Activated CD4-positive, alpha-beta T cell treated with anti-CD3 and anti-CD28 coated beads for 36 hours (primary cell): ENCODE data around the gene RBMS3. TPM values are rescaled to one million over a fixed set of nuclear protein-coding genes. Genes with fewer than 3 reads are reported as not detected.

ENCODE experiments used
- ATAC-seq: fragments of 200-7000 bp; cut with Tn5 transposase; one replicate; pipeline ENCODE4 v1.10.0; 2021; ENCODE audit warnings: mild to moderate bottlenecking, moderate library complexity
- CTCF ChIA-PET: fragments of 350-600 bp; sonication (Branson Sonifier 250); formaldehyde crosslinking; loops from one replicate; lab custom pipeline; 2021; ENCODE audit warnings: antibody characterized with exemption; lab: Charles Lee
- POLR2A ChIA-PET: fragments of 350-600 bp; sonication (Branson Sonifier 250); formaldehyde crosslinking; loops from one replicate; lab custom pipeline; 2021; ENCODE audit warnings: antibody characterized with exemption, inconsistent platforms; lab: Charles Lee
- DNase-seq: peaks from one replicate; pipeline ENCODE4 v3.0.0-alpha.2; 2020
- H3K27ac Mint-ChIP-seq: one replicate; pipeline ENCODE4 v1.8.0; 2021; ENCODE audit warnings: mixed read lengths
- H3K27me3 Mint-ChIP-seq: one replicate; pipeline ENCODE4 v1.8.0; 2021; ENCODE audit warnings: mixed read lengths
- H3K36me3 Mint-ChIP-seq: one replicate; pipeline ENCODE4 v1.8.0; 2021; ENCODE audit warnings: low read depth, mixed read lengths
- H3K4me1 Mint-ChIP-seq: one replicate; pipeline ENCODE4 v1.8.0; 2021; ENCODE audit warnings: mixed read lengths
- H3K4me3 Mint-ChIP-seq: one replicate; pipeline ENCODE4 v1.8.0; 2021; ENCODE audit warnings: mild to moderate bottlenecking, moderate library complexity, mixed read lengths
- H3K9me3 Mint-ChIP-seq: one replicate; pipeline ENCODE4 v1.8.0; 2021; ENCODE audit warnings: low read depth, mixed read lengths
- intact Hi-C, 2 experiments: fragments of 100-400 bp; cut with DNase I in 1 of 2; cut with micrococcal nuclease in 1 of 2; formaldehyde crosslinking; loops; one replicate each; pipeline versions ENCODE4 v1.14.2 to v1.15.1; 2022 to 2024; cut with DNase I, micrococcal nuclease
- total RNA-seq, 2 experiments: library from RNA; stranded (reverse); gene quantifications; one replicate each; pipeline ENCODE4 v1.2.3, GENCODE V29; 2021

The RBMS3 gene
- total RNA-seq, 2 experiments from 2014 or later = 1.5 to 2.0 TPM

DNA sequence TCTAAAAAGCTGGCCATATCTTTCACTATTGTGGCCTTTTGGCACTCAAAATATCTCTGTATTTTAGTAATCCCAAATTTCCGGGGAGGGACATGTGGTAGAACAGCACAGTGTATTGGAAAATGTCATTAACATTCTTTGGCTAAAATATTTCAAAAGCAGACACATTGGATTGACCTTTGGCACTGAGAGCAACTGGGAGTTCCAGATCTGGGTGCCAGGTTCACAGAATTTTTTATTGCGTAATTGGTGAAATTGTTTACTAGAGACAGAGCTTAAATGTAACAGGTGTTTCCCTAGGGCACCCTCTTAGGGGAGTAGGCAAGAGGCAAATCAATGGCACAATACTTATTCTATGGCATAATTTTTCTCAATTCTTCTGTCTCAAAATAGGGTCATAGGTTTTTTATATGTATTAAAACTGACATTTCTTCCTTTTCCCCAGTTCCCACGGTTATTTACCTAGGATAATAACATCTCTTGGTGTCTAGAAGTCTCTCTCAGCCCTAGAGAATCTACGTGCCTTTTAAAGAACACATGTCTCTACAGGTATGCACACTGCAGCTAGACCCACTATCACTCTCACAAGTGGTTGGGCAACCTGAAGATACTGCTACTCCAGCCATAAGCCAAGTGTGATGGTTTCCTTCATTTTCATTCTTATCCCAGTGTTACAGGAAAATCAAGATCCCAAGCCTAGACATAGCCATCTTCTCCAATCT, 10.6 kb downstream of the RBMS3 start:
- H3K36me3 Mint-ChIP-seq = no peaks in the 10 kb centered on the region
- H3K27ac Mint-ChIP-seq = no peak overlapping the region
- DNase-seq = no peak
- POLR2A ChIA-PET = no interaction called here
- H3K4me3 Mint-ChIP-seq = no peak overlapping the region
- CTCF ChIA-PET = no interaction called here
- intact Hi-C loops = no loop called here
- ATAC-seq = no peak
- no peaks in the 10 kb centered on the region for H3K4me1 Mint-ChIP-seq
- peaks cover 1% of the 10 kb centered on the region for H3K27me3 Mint-ChIP-seq
- no peaks in the 10 kb centered on the region for H3K9me3 Mint-ChIP-seq

GRCh38 chr3:29291982-29292363, 11.1 kb downstream of the RBMS3 start:
- no peak for ATAC-seq
- Mint-ChIP-seq H3K4me3 (no peak overlapping the region), H3K4me1 (no peaks in the 10 kb centered on the region), H3K27me3 (no peaks in the 10 kb centered on the region), H3K9me3 (no peaks in the 10 kb centered on the region), H3K36me3 (no peaks in the 10 kb centered on the region), H3K27ac (no peak overlapping the region)
- ChIA-PET CTCF (no interaction called here), POLR2A (no interaction called here)
- intact Hi-C loops = no loop called here
- no peak for DNase-seq

DNA sequence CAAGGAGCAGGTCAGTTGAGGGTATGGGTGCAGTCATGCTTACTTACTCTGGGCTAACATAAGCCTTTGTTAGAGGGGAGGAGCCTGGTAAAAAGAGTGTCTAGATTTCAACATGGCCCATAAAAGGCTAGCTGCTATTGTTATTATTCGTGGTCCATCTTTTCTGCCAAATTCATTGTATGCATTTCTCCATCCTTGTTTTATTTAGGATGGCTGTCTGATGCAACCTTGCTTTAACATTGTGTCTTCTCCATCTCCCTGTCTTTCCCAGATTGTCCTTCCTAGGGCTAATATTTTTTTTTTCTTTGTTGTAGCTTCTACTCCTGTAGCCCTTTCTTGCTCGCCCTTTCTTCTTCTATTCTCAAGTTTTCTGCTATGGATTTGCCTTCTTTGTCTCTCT, 12.6 kb downstream of the RBMS3 start:
- Mint-ChIP-seq H3K4me3 (no peak overlapping the region), H3K36me3 (no peaks in the 10 kb centered on the region), H3K9me3 (no peaks in the 10 kb centered on the region), H3K4me1 (no peaks in the 10 kb centered on the region), H3K27ac (no peak overlapping the region), H3K27me3 (no peaks in the 10 kb centered on the region)
- DNase-seq (no peak), ATAC-seq (no peak)
- intact Hi-C loops = no loop called here
- POLR2A ChIA-PET = no interaction called here
- CTCF ChIA-PET = no interaction called here

GRCh38 chr3:29297998-29298397, 17.1 kb downstream of the RBMS3 start:
- no peaks in the 10 kb centered on the region for H3K9me3 Mint-ChIP-seq
- POLR2A ChIA-PET = no interaction called here
- intact Hi-C loops = no loop called here
- CTCF ChIA-PET = no interaction called here
- DNase-seq (no peak), ATAC-seq (no peak)
- no peaks in the 10 kb centered on the region for H3K27me3 Mint-ChIP-seq
- no peaks in the 10 kb centered on the region for H3K36me3 Mint-ChIP-seq
- H3K27ac Mint-ChIP-seq = no peak overlapping the region
- peaks cover 8% of the 10 kb centered on the region for H3K4me1 Mint-ChIP-seq
- H3K4me3 Mint-ChIP-seq = no peak overlapping the region

GRCh38 chr3:29301332-29302019, 20.6 kb downstream of the RBMS3 start:
- H3K4me3 Mint-ChIP-seq = no peak overlapping the region

GRCh38 chr3:29302619-29303018, 21.7 kb downstream of the RBMS3 start:
- Mint-ChIP-seq H3K36me3 (no peaks in the 10 kb centered on the region), H3K4me3 (no peak overlapping the region), H3K27ac (no peak overlapping the region), H3K4me1 (peaks cover 8% of the 10 kb centered on the region), H3K9me3 (no peaks in the 10 kb centered on the region), H3K27me3 (no peaks in the 10 kb centered on the region)
- DNase-seq (no peak), ATAC-seq (no peak)
- ChIA-PET CTCF (interaction anchor here (1.0 kb wide), 1 partner anchor 14 kb away, joined by 3 read pairs; no protein-coding TSS in a partner anchor), POLR2A (no interaction called here)
- intact Hi-C loops = no loop called here

More at GRCh38 chr3:29301332-29302019, 20.6 kb downstream of the RBMS3 start:
- DNase-seq (no peak), ATAC-seq (no peak)
- Mint-ChIP-seq H3K36me3 (no peaks in the 10 kb centered on the region), H3K4me1 (peaks cover 8% of the 10 kb centered on the region), H3K27ac (no peak overlapping the region), H3K9me3 (no peaks in the 10 kb centered on the region), H3K27me3 (no peaks in the 10 kb centered on the region)
- intact Hi-C loops = no loop called here
- CTCF ChIA-PET = no interaction called here
- POLR2A ChIA-PET = no interaction called here

DNA sequence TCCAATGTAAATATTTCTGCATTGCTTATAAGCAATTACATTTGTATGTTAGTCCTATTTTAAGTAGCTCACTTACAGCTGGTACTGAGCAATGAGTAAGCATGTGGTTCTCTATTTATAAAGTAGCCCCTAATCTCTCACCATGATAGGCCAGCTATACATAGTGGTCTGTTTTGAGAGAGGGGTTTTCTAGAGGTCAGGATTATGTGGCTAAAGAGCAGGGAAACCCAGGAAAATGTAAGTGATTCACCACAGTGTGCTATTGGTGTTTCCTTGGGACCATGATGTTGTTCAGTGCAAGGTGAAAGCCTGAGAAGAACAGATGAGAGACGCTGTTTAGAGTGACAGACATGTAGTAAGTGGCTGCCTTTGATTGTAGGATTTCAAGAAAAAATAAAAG, 26.4 kb downstream of the RBMS3 start:
- ChIA-PET CTCF (interaction anchor here (2.0 kb wide), 1 partner anchor 9 kb away, joined by 6 read pairs; no protein-coding TSS in a partner anchor), POLR2A (no interaction called here)
- intact Hi-C loops = no loop called here
- H3K27me3 Mint-ChIP-seq = peaks cover 2% of the 10 kb centered on the region
- H3K4me1 Mint-ChIP-seq = no peaks in the 10 kb centered on the region
- no peak for ATAC-seq
- no peaks in the 10 kb centered on the region for H3K9me3 Mint-ChIP-seq
- H3K36me3 Mint-ChIP-seq = no peaks in the 10 kb centered on the region
- H3K27ac Mint-ChIP-seq = no peak overlapping the region
- no peak overlapping the region for H3K4me3 Mint-ChIP-seq
- DNase-seq = no peak

DNA sequence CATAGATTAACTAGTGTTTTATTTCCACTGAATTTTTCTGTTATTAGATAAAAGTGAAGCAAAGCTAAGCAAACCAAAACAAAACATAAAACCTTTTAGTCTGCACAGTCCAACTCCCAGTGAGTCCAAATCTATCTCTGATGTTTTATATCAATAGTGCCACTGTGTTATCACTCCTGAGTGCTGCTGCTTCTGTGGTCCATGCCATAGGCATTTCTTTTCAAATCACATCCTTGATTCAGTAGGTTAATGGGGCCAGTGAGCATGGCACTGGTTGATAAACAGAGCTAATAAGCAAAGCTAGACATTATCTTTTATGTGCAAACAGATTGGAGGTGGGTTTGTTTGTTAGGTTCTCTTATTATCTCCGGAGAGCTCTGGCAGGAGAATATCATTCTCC, 30.0 kb downstream of the RBMS3 start:
- intact Hi-C loops = no loop called here
- H3K4me1 Mint-ChIP-seq = no peaks in the 10 kb centered on the region
- POLR2A ChIA-PET = no interaction called here
- H3K27ac Mint-ChIP-seq = no peak overlapping the region
- ATAC-seq (no peak), DNase-seq (no peak)
- no peaks in the 10 kb centered on the region for H3K36me3 Mint-ChIP-seq
- CTCF ChIA-PET = no interaction called here
- peaks cover 2% of the 10 kb centered on the region for H3K27me3 Mint-ChIP-seq
- no peaks in the 10 kb centered on the region for H3K9me3 Mint-ChIP-seq
- no peak overlapping the region for H3K4me3 Mint-ChIP-seq

DNA sequence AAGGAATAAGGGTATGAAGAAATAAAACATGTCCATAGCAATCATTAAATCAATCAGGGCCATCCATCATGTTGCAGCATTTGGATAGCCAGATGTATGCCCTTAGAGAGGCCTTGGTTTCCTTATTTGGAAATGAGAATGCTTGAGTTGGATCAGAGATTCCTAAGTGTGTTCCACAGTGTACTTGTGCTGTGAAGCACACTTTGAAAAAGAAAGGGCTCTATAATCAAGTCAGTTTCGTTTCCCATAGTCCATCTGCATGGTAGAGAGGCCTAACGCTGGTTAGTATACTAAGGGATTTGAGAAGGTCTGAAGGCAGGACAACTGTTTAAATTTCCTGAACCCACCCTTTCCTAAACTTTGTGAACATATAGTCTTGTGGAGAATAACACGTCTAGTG, 30.9 kb downstream of the RBMS3 start:
- no peak for DNase-seq
- ChIA-PET CTCF (no interaction called here), POLR2A (no interaction called here)
- Mint-ChIP-seq H3K4me1 (no peaks in the 10 kb centered on the region), H3K36me3 (no peaks in the 10 kb centered on the region), H3K27ac (no peak overlapping the region), H3K9me3 (no peaks in the 10 kb centered on the region), H3K4me3 (no peak overlapping the region), H3K27me3 (peaks cover 2% of the 10 kb centered on the region)
- no peak for ATAC-seq
- intact Hi-C loops = no loop called here

DNA sequence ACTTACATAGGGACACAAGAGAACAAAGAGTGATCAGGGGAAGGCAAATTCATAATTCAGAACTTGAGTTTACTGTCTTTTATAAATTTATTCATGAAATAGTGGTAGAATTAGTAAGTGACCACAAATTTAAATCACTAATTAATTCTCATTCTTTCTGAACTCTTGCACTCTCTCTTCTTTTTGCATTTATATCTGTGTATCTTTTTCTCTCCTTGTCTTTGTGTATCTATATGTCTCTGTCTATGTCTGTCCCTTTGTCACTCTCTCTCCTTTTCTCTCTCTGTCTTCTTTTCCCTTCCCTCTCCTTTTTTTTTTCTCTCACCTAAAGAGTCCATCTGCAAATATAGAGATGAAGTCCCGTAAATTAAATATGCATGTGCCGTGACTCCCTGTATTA, 31.5 kb downstream of the RBMS3 start:
- Mint-ChIP-seq H3K36me3 (no peaks in the 10 kb centered on the region), H3K4me1 (no peaks in the 10 kb centered on the region), H3K4me3 (no peak overlapping the region), H3K27me3 (peaks cover 2% of the 10 kb centered on the region), H3K27ac (no peak overlapping the region), H3K9me3 (no peaks in the 10 kb centered on the region)
- ATAC-seq = no peak
- intact Hi-C loops = no loop called here
- DNase-seq = no peak
- ChIA-PET CTCF (no interaction called here), POLR2A (no interaction called here)

GRCh38 chr3:29312960-29313452, 32.1 kb downstream of the RBMS3 start:
- ChIA-PET POLR2A (no interaction called here), CTCF (no interaction called here)
- Mint-ChIP-seq H3K4me1 (no peaks in the 10 kb centered on the region), H3K9me3 (no peaks in the 10 kb centered on the region), H3K27ac (no peak overlapping the region), H3K27me3 (peaks cover 2% of the 10 kb centered on the region), H3K4me3 (no peak overlapping the region), H3K36me3 (no peaks in the 10 kb centered on the region)
- intact Hi-C loops = no loop called here
- ATAC-seq (no peak), DNase-seq (no peak)
